Nephron (organoid): ENCODE results near the gene GLT1D1.

ENCODE experiments used
- H3K27ac Mint-ChIP-seq, 3 experiments: 2 replicates each; pipeline ENCODE4 v1.8.0; 2020; ENCODE audit warnings: mixed read lengths in 3 of 3, mild to moderate bottlenecking in 2 of 3, moderate library complexity in 1 of 3
- H3K27me3 Mint-ChIP-seq: 2 replicates; pipeline ENCODE4 v1.8.0; 2021; ENCODE audit warnings: low read depth, mild to moderate bottlenecking, moderate library complexity, mixed read lengths
- H3K36me3 Mint-ChIP-seq: 2 replicates; pipeline ENCODE4 v1.8.0; 2020; ENCODE audit warnings: low read depth, mixed read lengths
- H3K4me1 Mint-ChIP-seq: 2 replicates; pipeline ENCODE4 v1.8.0; 2020; ENCODE audit warnings: mixed read lengths
- H3K4me3 Mint-ChIP-seq, 3 experiments: 2 replicates each; pipeline ENCODE4 v1.8.0; 2020; ENCODE audit warnings: mild to moderate bottlenecking in 3 of 3, mixed read lengths in 3 of 3, moderate library complexity in 2 of 3
- H3K9me3 Mint-ChIP-seq: 2 replicates; pipeline ENCODE4 v1.8.0; 2020; ENCODE audit warnings: mixed read lengths
- TF ChIP-seq, protein P1 (sequence below), 3 experiments: fragments of 200-600 bp; sonication (generic); IDR thresholded peaks; one replicate each; pipeline ENCODE4 v1.5.0; 2021; ENCODE audit warnings: antibody characterized with exemption in 3 of 3; ENCODE audit not compliant: unreplicated experiment in 3 of 3

GLT1D1 gene

GRCh38 chr12:128992116-128992515 is 138.8 kb downstream of the GLT1D1 start:
- TF ChIP-seq, protein P1, sequence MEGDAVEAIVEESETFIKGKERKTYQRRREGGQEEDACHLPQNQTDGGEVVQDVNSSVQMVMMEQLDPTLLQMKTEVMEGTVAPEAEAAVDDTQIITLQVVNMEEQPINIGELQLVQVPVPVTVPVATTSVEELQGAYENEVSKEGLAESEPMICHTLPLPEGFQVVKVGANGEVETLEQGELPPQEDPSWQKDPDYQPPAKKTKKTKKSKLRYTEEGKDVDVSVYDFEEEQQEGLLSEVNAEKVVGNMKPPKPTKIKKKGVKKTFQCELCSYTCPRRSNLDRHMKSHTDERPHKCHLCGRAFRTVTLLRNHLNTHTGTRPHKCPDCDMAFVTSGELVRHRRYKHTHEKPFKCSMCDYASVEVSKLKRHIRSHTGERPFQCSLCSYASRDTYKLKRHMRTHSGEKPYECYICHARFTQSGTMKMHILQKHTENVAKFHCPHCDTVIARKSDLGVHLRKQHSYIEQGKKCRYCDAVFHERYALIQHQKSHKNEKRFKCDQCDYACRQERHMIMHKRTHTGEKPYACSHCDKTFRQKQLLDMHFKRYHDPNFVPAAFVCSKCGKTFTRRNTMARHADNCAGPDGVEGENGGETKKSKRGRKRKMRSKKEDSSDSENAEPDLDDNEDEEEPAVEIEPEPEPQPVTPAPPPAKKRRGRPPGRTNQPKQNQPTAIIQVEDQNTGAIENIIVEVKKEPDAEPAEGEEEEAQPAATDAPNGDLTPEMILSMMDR (IDR thresholded peaks at IDR 0.05; ENCODE audit: unreplicated experiment in 3 of 3): no peak
- Mint-ChIP-seq H3K4me3 (no peak overlapping the region), H3K4me1 (peaks cover 12% of the 10 kb centered on the region), H3K36me3 (no peaks in the 10 kb centered on the region), H3K27me3 (peaks cover 10% of the 10 kb centered on the region), H3K9me3 (peaks cover 5% of the 10 kb centered on the region), H3K27ac (peak overlapping the region in 2 of 3 experiments; percentile 48 to 62)

DNA sequence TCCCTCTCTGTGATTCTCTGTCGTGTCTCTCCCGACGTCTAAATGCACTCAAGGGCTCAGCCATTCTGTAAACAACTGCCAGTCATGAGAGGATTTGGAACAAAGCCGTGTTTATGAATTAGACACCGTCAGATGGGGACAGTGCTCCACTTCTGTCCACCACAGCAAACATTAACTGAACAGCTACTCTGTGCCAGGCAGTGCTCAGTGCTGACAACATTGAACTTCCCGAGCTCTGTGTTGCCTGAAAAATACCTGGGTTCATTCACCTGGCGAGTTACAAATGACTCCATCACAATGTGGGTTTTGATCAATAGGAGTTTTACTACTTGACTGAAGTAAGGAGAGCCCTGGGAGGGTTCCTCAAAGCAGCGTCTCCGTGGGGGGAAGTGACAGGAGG is 139.3 kb downstream of the GLT1D1 start:
- Mint-ChIP-seq H3K27me3 (peaks cover 10% of the 10 kb centered on the region), H3K27ac (no peak overlapping the region), H3K9me3 (peaks cover 5% of the 10 kb centered on the region)

DNA sequence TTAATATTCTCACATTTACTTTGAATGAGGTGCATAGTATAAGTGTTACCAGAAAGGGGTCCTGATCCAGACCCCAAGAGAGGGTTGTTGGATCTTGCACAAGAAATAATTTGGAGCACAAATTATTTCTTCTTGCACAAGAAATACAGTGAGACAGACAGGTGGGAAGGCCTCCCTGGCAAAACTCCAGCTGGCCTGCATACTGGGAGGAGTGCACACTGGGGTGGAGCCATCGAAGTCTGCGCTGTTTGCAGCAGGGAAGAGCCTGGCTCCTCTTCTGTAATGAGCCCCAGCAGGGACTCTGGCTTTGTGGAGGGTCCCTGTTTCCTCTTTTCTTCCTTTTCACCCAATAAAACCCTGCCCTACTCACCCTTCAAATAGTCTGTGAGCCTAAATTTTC is 141.6 kb downstream of the GLT1D1 start:
- Mint-ChIP-seq H3K27me3 (peaks cover 17% of the 10 kb centered on the region), H3K4me3 (no peak overlapping the region), H3K27ac (no peak overlapping the region), H3K4me1 (peaks cover 12% of the 10 kb centered on the region), H3K36me3 (no peaks in the 10 kb centered on the region), H3K9me3 (peaks cover 5% of the 10 kb centered on the region)
- TF ChIP-seq, protein P1 (IDR thresholded peaks at IDR 0.05; ENCODE audit: unreplicated experiment in 3 of 3): no peak

More for the DNA sequence above, 139.3 kb downstream of the GLT1D1 start:
- TF ChIP-seq, protein P1 (IDR thresholded peaks at IDR 0.05; ENCODE audit: unreplicated experiment in 3 of 3): no peak
- H3K36me3 Mint-ChIP-seq: no peaks in the 10 kb centered on the region
- peaks cover 12% of the 10 kb centered on the region for H3K4me1 Mint-ChIP-seq
- H3K4me3 Mint-ChIP-seq: no peak overlapping the region

- Mint-ChIP-seq H3K27ac (no peak overlapping the region), H3K9me3 (peaks cover 5% of the 10 kb centered on the region), H3K36me3 (no peaks in the 10 kb centered on the region), H3K4me3 (no peak overlapping the region), H3K27me3 (peaks cover 17% of the 10 kb centered on the region), H3K4me1 (peaks cover 12% of the 10 kb centered on the region)
- TF ChIP-seq, protein P1 (IDR thresholded peaks at IDR 0.05; ENCODE audit: unreplicated experiment in 3 of 3): no peak
These were observed 142.3 kb downstream of the GLT1D1 start for GRCh38 chr12:128995619-128996018.

GRCh38 chr12:129001826-129002225 is 148.5 kb downstream of the GLT1D1 start:
- Mint-ChIP-seq H3K36me3 (no peaks in the 10 kb centered on the region), H3K27ac (no peak overlapping the region), H3K27me3 (peaks cover 7% of the 10 kb centered on the region), H3K4me3 (no peak overlapping the region), H3K4me1 (no peaks in the 10 kb centered on the region), H3K9me3 (no peaks in the 10 kb centered on the region)
- TF ChIP-seq, protein P1 (IDR thresholded peaks at IDR 0.05; ENCODE audit: unreplicated experiment in 3 of 3): no peak

- Mint-ChIP-seq H3K27ac (no peak overlapping the region), H3K9me3 (no peaks in the 10 kb centered on the region), H3K36me3 (no peaks in the 10 kb centered on the region)
These were observed 149.1 kb downstream of the GLT1D1 start for GRCh38 chr12:129002427-129002826.

More at GRCh38 chr12:129002427-129002826, 149.1 kb downstream of the GLT1D1 start:
- Mint-ChIP-seq H3K27me3 (peaks cover 7% of the 10 kb centered on the region), H3K4me1 (no peaks in the 10 kb centered on the region), H3K4me3 (no peak overlapping the region)
- TF ChIP-seq, protein P1 (IDR thresholded peaks at IDR 0.05; ENCODE audit: unreplicated experiment in 3 of 3): no peak
